ENCODE data around the gene RAD51B. TPM values are rescaled to one million over a fixed set of nuclear protein-coding genes. Genes with fewer than 3 reads are reported as not detected.

RAD51B gene
- total RNA-seq, 4 donors from 2014 or later: 12.6 to 26.4 (median 16.7) TPM

GRCh38 chr14:68502230-68502629, 682.7 kb downstream of the RAD51B start:
- Histone ChIP-seq H3K9me3 (no peaks in the 10 kb centered on the region), H3K4me1 (peaks cover 0 to 27% (median 5%) of the 10 kb centered on the region in 4 donors), H3K36me3 (no peaks in the 10 kb centered on the region), H3K27me3 (no peaks in the 10 kb centered on the region), H3K4me3 (no peak overlapping the region), H3K27ac (no peak overlapping the region)
- WGBS, 2 donors: 74 to 86% methylated on average over 8 of the region's 8 CpGs
- TF ChIP-seq POLR2A (IDR thresholded peaks at IDR 0.05) (no peak), EP300 (IDR thresholded peaks at IDR 0.05) (no peak)
- TF ChIP-seq, protein P1, sequence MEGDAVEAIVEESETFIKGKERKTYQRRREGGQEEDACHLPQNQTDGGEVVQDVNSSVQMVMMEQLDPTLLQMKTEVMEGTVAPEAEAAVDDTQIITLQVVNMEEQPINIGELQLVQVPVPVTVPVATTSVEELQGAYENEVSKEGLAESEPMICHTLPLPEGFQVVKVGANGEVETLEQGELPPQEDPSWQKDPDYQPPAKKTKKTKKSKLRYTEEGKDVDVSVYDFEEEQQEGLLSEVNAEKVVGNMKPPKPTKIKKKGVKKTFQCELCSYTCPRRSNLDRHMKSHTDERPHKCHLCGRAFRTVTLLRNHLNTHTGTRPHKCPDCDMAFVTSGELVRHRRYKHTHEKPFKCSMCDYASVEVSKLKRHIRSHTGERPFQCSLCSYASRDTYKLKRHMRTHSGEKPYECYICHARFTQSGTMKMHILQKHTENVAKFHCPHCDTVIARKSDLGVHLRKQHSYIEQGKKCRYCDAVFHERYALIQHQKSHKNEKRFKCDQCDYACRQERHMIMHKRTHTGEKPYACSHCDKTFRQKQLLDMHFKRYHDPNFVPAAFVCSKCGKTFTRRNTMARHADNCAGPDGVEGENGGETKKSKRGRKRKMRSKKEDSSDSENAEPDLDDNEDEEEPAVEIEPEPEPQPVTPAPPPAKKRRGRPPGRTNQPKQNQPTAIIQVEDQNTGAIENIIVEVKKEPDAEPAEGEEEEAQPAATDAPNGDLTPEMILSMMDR (IDR thresholded peaks at IDR 0.05): no peak
- no peak for DNase-seq (ENCODE audit: low spot score in 2 of 2)

- no peaks in the 10 kb centered on the region for H3K36me3 ChIP-seq
- no peaks in the 10 kb centered on the region for H3K27me3 ChIP-seq
- TF ChIP-seq POLR2A (IDR thresholded peaks at IDR 0.05) (no peak), EP300 (IDR thresholded peaks at IDR 0.05) (no peak)
- TF ChIP-seq, protein P1 (IDR thresholded peaks at IDR 0.05): no peak
- H3K9me3 ChIP-seq: no peaks in the 10 kb centered on the region
- WGBS, 2 donors: 89 to 92% methylated on average over 7 of the region's 7 CpGs
- peaks cover 0 to 27% (median 5%) of the 10 kb centered on the region in 4 donors for H3K4me1 ChIP-seq
- H3K4me3 ChIP-seq: no peak overlapping the region
- DNase-seq (ENCODE audit: low spot score in 2 of 2): no peak
- no peak overlapping the region for H3K27ac ChIP-seq
Observed at GRCh38 chr14:68503186-68503825, 683.7 kb downstream of the RAD51B start.

GRCh38 chr14:68504861-68505260, 685.3 kb downstream of the RAD51B start:
- H3K36me3 ChIP-seq: no peaks in the 10 kb centered on the region

GRCh38 chr14:68506021-68506644, 686.6 kb downstream of the RAD51B start:
- no peaks in the 10 kb centered on the region for H3K9me3 ChIP-seq
- DNase-seq (ENCODE audit: low spot score in 2 of 2): no peak
- no peaks in the 10 kb centered on the region for H3K27me3 ChIP-seq
- H3K4me1 ChIP-seq: peaks cover 0 to 48% (median 15%) of the 10 kb centered on the region in 4 donors
- no peaks in the 10 kb centered on the region for H3K36me3 ChIP-seq
- H3K4me3 ChIP-seq: no peak overlapping the region
- H3K27ac ChIP-seq: no peak overlapping the region
- no peak for TF ChIP-seq POLR2A (IDR thresholded peaks at IDR 0.05)
- TF ChIP-seq EP300 (IDR thresholded peaks at IDR 0.05): no peak
- TF ChIP-seq, protein P1 (IDR thresholded peaks at IDR 0.05): no peak
- WGBS, 2 donors: 38 to 45% methylated on average over 17 of the region's 17 CpGs

More at GRCh38 chr14:68504861-68505260, 685.3 kb downstream of the RAD51B start:
- no peaks in the 10 kb centered on the region for H3K9me3 ChIP-seq
- H3K27me3 ChIP-seq: no peaks in the 10 kb centered on the region
- TF ChIP-seq, protein P1 (IDR thresholded peaks at IDR 0.05): no peak
- no peak for TF ChIP-seq POLR2A (IDR thresholded peaks at IDR 0.05)
- TF ChIP-seq EP300 (IDR thresholded peaks at IDR 0.05): no peak
- 93 to 97% methylated on average over 8 of the region's 8 CpGs for WGBS, 2 donors
- H3K27ac ChIP-seq: no peak overlapping the region
- H3K4me1 ChIP-seq: peaks cover 0 to 35% (median 8%) of the 10 kb centered on the region in 4 donors
- DNase-seq (ENCODE audit: low spot score in 2 of 2): no peak
- H3K4me3 ChIP-seq: no peak overlapping the region

Data from tibial nerve (tissue), 4 donors.